HCT116 (cell line): ENCODE measurements around the gene TK2.

ENCODE experiments used
- CEBPB ChIP-seq: IDR thresholded peaks from 2 replicates; pipeline ENCODE4 v1.6.1; 2012; ENCODE audit warnings: low read depth
- CTCF ChIP-seq, 3 experiments: fragments of 200-600 bp in 1 of 3; sonication (generic) in 1 of 3; IDR thresholded peaks in 2 of 3; conservative IDR thresholded peaks in 1 of 3; 2 replicates each; pipeline ENCODE4 v1.5.1; 2012 to 2017; ENCODE audit warnings: low read depth in 2 of 3, low read length in 2 of 3, antibody characterized with exemption in 1 of 3, borderline replicate concordance in 1 of 3, control low read depth in 1 of 3, mild to moderate bottlenecking in 1 of 3, mixed read lengths in 1 of 3, mixed run types in 1 of 3, moderate library complexity in 1 of 3; ENCODE audit not compliant: insufficient read depth in 1 of 3
- EGR1 ChIP-seq: IDR thresholded peaks from 2 replicates; pipeline ENCODE4 v1.6.1; 2012; ENCODE audit warnings: low read depth
- EZH2 ChIP-seq: fragments of 200-600 bp; sonication (generic); IDR thresholded peaks from 2 replicates; pipeline ENCODE4 v1.6.1; 2017; ENCODE audit warnings: antibody characterized with exemption, mixed run types
- EZH2phosphoT487 ChIP-seq: fragments of 200-600 bp; IDR thresholded peaks from 2 replicates; pipeline ENCODE4 v1.6.1; 2018; ENCODE audit warnings: antibody characterized with exemption, borderline replicate concordance
- FOSL1 ChIP-seq: IDR thresholded peaks from 2 replicates; pipeline ENCODE4 v1.6.1; 2012; ENCODE audit warnings: low read depth
- JUND ChIP-seq: IDR thresholded peaks from 2 replicates; pipeline ENCODE4 v1.6.1; 2012
- POLR2A ChIP-seq: IDR thresholded peaks from 2 replicates; pipeline ENCODE4 v1.7.0; 2011; ENCODE audit warnings: borderline replicate concordance; ENCODE audit not compliant: insufficient read depth, insufficient read length; ENCODE audit errors: extremely low read depth
- SIN3A ChIP-seq: IDR thresholded peaks from 2 replicates; pipeline ENCODE4 v1.6.1; 2012; ENCODE audit warnings: low read depth
- SP1 ChIP-seq: IDR thresholded peaks from 2 replicates; pipeline ENCODE4 v1.6.1; 2012; ENCODE audit warnings: low read depth
- ZBTB33 ChIP-seq: IDR thresholded peaks from 2 replicates; pipeline ENCODE4 v1.6.1; 2011; ENCODE audit warnings: mild to moderate bottlenecking, low read length, moderate library complexity; ENCODE audit not compliant: insufficient replicate concordance; ENCODE audit errors: extremely low read depth
- ZNF274 ChIP-seq: fragments of 200-500 bp; sonication (Bioruptor generic); IDR thresholded peaks from 2 replicates; pipeline ENCODE4 v1.6.1; 2014; ENCODE audit warnings: mild to moderate bottlenecking, low read depth, low read length, inconsistent platforms
- TF ChIP-seq, protein P1 (sequence below): IDR thresholded peaks from 2 replicates; pipeline ENCODE4 v1.6.1; 2012

GRCh38 chr16:66566051-66566901 lies 16.4 kb upstream of the TK2 start, which contains the start of gene CMTM1:
- TF ChIP-seq, protein P1, sequence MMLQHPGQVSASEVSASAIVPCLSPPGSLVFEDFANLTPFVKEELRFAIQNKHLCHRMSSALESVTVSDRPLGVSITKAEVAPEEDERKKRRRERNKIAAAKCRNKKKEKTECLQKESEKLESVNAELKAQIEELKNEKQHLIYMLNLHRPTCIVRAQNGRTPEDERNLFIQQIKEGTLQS = no peak
- TF ChIP-seq SP1 = no peak
- no peak for TF ChIP-seq EZH2
- no peak for TF ChIP-seq EZH2phosphoT487
- TF ChIP-seq POLR2A = no peak
- TF ChIP-seq CTCF (IDR thresholded peaks at IDR 0.05 in 2 of 3, conservative IDR thresholded peaks at IDR 0.05 in 1 of 3; ENCODE audit: borderline replicate concordance in 1 of 3, insufficient read depth in 1 of 3, low read depth in 2 of 3, low read length in 2 of 3) = no peak
- TF ChIP-seq CEBPB = no peak
- TF ChIP-seq ZBTB33 = no peak
- TF ChIP-seq JUND = no peak
- no peak for TF ChIP-seq EGR1
- TF ChIP-seq ZNF274 = no peak
- TF ChIP-seq SIN3A = no peak
- no peak for TF ChIP-seq FOSL1
